ENCODE data around the gene DSCAML1.

DSCAML1 gene

DNA sequence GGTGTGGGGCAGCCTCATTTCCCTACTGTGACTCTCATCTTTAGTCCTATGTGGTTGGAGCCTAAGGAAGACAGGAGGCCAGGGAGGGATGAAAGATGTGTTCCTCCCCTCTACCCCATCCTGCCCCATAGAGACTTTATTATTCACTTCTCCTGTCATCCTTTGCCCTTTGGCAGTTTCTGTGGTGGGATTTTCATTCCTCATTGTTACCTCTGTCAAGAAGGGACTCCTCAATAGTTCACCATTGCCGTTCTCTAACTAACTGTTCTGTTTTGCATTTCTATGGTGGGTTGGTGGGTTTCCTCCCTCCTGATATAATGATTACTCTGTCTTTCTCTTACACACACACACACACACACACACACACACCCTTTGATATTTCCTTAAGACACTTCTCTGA is 202.3 kb downstream of the DSCAML1 start:
- Histone ChIP-seq H3K36me3 (replicated peaks) (no peaks in the 10 kb centered on the region), H3K4me3 (no peak overlapping the region), H3K9me3 (no peaks in the 10 kb centered on the region), H3K27me3 (ENCODE audit: low read depth) (peaks cover 25% of the 10 kb centered on the region), H3K4me1 (no peaks in the 10 kb centered on the region)
- in situ Hi-C loops (cut with MboI; ENCODE audit: low sequenced_read_pairs) = no loop called here
- no peak for DNase-seq (ENCODE audit: low spot score in 2 of 2)

- no peaks in the 10 kb centered on the region for H3K9me3 ChIP-seq
- no peak overlapping the region for H3K4me3 ChIP-seq
- in situ Hi-C loops (cut with MboI; ENCODE audit: low sequenced_read_pairs) = no loop called here
- no peaks in the 10 kb centered on the region for H3K4me1 ChIP-seq
- no peaks in the 10 kb centered on the region for H3K36me3 ChIP-seq (replicated peaks)
- DNase-seq (ENCODE audit: low spot score in 2 of 2) = no peak
- H3K27me3 ChIP-seq (ENCODE audit: low read depth) = peaks cover 31% of the 10 kb centered on the region
Observed at GRCh38 chr11:117593065-117593464, 204.0 kb downstream of the DSCAML1 start.

DNA sequence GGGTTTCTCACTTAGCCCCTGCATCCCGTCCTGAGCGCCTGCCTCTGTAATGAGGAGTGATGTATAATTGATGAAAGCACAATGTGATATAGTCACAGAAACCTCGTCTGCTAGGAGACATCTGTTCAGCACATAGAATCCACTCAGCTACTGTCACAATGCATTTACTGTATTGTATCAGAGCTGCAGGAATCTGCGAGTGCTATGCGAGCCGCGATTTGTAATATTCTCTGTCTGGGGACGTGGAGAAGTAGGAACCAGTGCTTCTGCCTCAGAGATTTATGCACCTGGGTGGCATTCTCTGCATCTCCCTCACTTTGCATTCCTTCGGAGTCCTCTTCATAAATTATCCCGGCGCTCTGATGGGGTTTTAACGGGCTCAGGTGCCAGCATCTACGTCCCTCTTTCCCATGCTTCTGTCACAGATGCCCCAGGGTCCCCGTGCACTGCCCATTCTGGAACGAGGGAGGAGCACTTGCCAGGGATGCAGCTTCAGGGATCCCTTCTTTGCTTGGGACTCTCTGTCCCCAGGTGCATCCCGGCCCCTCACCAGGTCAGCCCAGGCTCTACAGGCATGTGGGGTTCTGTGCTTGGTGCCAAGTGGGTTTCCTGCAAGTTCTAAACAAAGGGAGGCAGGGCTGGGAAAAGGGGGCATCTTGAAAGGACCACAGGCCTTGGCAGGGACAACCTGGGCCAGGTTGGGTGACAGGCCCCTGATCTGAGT is 205.5 kb downstream of the DSCAML1 start:
- in situ Hi-C loops (cut with MboI; ENCODE audit: low sequenced_read_pairs) = no loop called here
- DNase-seq (ENCODE audit: low spot score in 2 of 2) = no peak
- Histone ChIP-seq H3K36me3 (replicated peaks) (no peaks in the 10 kb centered on the region), H3K9me3 (no peaks in the 10 kb centered on the region), H3K27me3 (ENCODE audit: low read depth) (peaks cover 32% of the 10 kb centered on the region), H3K4me3 (no peak overlapping the region), H3K4me1 (no peaks in the 10 kb centered on the region)

DNA sequence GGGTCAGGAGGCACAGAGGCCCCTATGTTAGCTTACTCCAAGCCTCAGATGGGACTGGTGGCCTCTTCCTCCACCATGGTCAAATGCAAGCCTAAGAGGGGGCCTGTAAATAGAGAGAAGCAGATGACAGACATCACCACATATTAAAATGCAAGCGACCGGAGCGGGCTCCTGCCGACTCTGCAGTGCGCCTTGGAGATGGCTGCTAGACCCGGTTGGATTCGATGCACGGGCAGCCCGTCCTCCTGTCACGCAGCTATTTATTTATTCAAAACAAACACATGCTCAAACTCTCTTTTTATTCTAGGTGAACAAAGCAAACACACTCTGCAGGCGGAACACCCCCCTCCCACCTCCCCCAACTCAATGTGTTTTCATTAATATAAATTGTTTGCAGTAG is 208.0 kb downstream of the DSCAML1 start:
- H3K27me3 ChIP-seq (ENCODE audit: low read depth) = peaks cover 27% of the 10 kb centered on the region
- H3K4me1 ChIP-seq = no peaks in the 10 kb centered on the region
- H3K4me3 ChIP-seq = no peak overlapping the region
- DNase-seq (ENCODE audit: low spot score in 2 of 2) = no peak
- H3K9me3 ChIP-seq = no peaks in the 10 kb centered on the region
- in situ Hi-C loops (cut with MboI; ENCODE audit: low sequenced_read_pairs) = no loop called here
- H3K36me3 ChIP-seq (replicated peaks) = no peaks in the 10 kb centered on the region

- Histone ChIP-seq H3K9me3 (no peaks in the 10 kb centered on the region), H3K36me3 (replicated peaks) (no peaks in the 10 kb centered on the region), H3K4me3 (no peak overlapping the region), H3K27me3 (ENCODE audit: low read depth) (peaks cover 27% of the 10 kb centered on the region), H3K4me1 (no peaks in the 10 kb centered on the region)
- DNase-seq (ENCODE audit: low spot score in 2 of 2) = no peak
- in situ Hi-C loops (cut with MboI; ENCODE audit: low sequenced_read_pairs) = no loop called here
Observed at GRCh38 chr11:117588166-117588810, 208.7 kb downstream of the DSCAML1 start.

DNA sequence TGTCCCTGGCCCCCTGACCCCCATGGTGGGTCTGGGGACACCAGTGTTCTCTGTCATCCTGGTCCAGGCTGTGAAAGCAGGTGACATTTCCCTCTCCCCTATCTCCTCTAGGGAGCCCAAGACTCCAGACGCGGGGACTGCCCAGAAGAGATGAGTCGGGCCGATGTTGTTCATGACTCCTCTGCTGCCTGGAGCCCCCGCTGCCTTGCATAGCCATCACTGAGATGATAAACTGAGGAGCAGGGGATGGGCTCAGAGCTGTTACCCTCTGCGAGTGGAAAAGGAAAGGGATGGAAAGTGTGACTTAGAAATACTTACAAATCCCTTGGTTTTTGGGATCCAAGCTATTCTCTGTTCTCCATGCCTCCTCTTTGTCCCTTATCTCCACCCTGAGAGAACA is 209.6 kb downstream of the DSCAML1 start:
- DNase-seq (ENCODE audit: low spot score in 2 of 2) = no peak
- peaks cover 25% of the 10 kb centered on the region for H3K27me3 ChIP-seq (ENCODE audit: low read depth)
- H3K4me3 ChIP-seq = no peak overlapping the region
- no peaks in the 10 kb centered on the region for H3K4me1 ChIP-seq
- in situ Hi-C loops (cut with MboI; ENCODE audit: low sequenced_read_pairs) = no loop called here
- no peaks in the 10 kb centered on the region for H3K36me3 ChIP-seq (replicated peaks)
- no peaks in the 10 kb centered on the region for H3K9me3 ChIP-seq

DNA sequence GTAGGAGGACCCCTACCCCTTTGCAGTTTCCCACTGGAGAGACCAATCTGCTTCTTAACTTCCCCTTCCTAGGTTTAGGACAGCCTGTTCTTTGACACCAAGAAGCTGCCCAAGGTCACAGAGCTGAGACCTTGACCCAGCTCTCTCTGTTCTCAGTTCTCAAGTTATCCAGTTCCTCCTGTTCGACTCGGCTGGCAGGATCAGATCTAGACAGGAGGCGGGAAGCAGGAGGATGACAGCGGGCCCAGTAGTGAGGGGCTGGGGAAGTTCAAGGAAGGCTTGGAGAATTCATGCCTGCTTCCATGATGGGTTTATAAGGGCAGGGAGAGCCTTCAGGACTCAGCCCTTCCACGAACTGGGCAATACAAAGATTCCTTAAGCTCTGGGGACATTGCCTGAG is 210.6 kb downstream of the DSCAML1 start:
- H3K36me3 ChIP-seq (replicated peaks) = no peaks in the 10 kb centered on the region
- no peak overlapping the region for H3K4me3 ChIP-seq
- in situ Hi-C loops (cut with MboI; ENCODE audit: low sequenced_read_pairs) = no loop called here
- no peaks in the 10 kb centered on the region for H3K9me3 ChIP-seq
- DNase-seq (ENCODE audit: low spot score in 2 of 2) = no peak
- H3K27me3 ChIP-seq (ENCODE audit: low read depth) = peaks cover 24% of the 10 kb centered on the region
- no peaks in the 10 kb centered on the region for H3K4me1 ChIP-seq

DNA sequence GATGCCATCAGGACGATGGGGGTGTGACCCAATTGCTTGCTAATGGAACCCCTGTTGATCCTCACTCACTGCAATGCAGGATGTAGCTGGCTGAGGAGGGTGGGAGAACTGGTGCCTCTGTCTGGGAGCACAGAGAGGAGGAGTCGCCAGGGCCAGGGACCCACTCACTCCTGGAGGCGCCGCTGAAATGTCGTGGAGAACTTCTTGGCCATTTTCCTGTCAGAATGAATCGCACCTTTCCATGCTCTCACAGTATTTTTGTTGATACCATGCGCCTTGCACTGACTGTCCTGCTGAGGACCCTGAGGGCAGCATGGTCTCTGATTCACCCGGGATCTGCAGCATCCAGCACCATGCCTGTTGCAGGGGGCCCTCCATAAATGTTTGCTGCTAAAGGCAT is 211.4 kb downstream of the DSCAML1 start:
- no peaks in the 10 kb centered on the region for H3K9me3 ChIP-seq
- no peaks in the 10 kb centered on the region for H3K4me1 ChIP-seq
- no peaks in the 10 kb centered on the region for H3K36me3 ChIP-seq (replicated peaks)
- in situ Hi-C loops (cut with MboI; ENCODE audit: low sequenced_read_pairs) = no loop called here
- no peak for DNase-seq (ENCODE audit: low spot score in 2 of 2)
- no peak overlapping the region for H3K4me3 ChIP-seq
- H3K27me3 ChIP-seq (ENCODE audit: low read depth) = peaks cover 17% of the 10 kb centered on the region; the same call in 1 of the 2 replicates

DNA sequence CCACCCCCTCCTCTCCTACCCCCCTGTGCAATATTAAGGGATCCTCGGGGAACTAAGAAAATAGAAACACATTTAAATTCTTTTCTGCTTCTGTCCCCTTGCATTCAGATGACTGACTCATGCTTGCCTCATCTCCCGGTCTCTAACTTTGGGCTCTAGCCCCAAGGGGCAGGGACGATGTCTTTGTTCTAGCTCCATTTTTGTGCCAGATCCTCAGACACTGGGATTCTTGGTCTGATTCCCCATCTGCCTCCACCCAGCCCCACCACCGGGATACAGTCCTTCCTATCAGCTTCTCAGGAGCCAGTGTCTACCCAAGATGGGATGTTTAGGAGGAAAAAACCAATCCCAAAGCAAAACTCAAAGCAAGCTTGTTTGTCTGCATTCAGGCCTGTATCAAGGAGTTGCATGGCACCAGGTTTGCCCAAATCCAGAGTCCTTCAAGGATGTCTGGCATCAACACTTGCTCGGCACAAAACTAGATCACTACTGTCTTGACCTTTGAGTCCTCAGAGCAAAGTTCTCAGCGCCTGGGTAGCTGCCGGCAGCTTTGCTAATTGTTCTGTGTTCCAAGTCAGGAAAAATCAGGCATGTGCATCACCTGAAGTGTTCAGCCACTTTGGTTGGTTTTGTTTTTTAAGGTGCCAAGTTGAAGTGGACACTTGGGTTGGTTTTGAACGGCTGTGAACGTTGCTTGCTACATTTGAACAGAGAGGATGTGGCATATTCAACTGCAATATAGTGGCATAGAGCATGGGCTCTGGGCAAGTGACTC is 212.8 kb downstream of the DSCAML1 start:
- DNase-seq (ENCODE audit: low spot score in 2 of 2) = no peak
- H3K4me3 ChIP-seq = no peak overlapping the region
- H3K4me1 ChIP-seq = no peaks in the 10 kb centered on the region
- in situ Hi-C loops (cut with MboI; ENCODE audit: low sequenced_read_pairs) = no loop called here
- no peaks in the 10 kb centered on the region for H3K36me3 ChIP-seq (replicated peaks)
- peaks cover 14% of the 10 kb centered on the region for H3K27me3 ChIP-seq (ENCODE audit: low read depth)
- H3K9me3 ChIP-seq = no peaks in the 10 kb centered on the region

DNA sequence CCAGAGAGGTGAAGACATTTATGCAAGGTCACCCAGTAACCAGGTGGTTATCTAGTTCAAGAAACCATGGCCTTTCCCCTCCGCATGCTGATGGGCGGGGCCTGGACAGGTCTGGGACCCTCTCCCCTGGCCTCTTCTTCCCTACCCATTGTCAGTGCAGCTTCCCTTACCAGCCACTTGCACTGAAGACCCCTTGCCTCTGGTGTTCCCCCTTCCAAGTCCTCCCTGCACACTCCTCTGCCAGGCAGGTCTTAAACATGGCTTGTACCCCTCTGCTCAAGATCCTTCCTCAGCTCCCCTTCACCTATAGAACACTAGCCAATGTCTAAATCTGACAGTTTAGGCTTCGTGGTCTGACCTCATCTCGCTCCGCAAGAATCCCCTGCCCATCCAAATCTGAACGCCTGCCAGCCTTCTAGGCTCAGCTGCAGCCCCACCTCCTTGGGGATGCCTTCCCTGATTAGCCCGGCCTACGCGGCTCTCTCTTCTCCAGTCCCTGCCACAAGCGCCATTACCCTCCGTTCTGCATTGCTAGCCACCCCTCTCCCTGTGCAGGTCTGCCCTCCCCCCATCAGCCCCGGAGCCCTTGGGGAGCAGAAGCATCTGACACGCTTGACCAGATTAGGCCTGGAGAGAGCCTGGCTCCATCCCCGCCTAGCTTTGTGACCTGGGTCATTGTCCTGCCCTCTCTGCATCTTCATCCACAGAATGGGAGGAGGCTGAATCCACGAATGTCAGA is 213.8 kb downstream of the DSCAML1 start:
- Histone ChIP-seq H3K4me1 (no peaks in the 10 kb centered on the region), H3K4me3 (no peak overlapping the region), H3K9me3 (no peaks in the 10 kb centered on the region), H3K27me3 (ENCODE audit: low read depth) (peaks cover 14% of the 10 kb centered on the region), H3K36me3 (replicated peaks) (no peaks in the 10 kb centered on the region)
- in situ Hi-C loops (cut with MboI; ENCODE audit: low sequenced_read_pairs) = no loop called here
- DNase-seq (ENCODE audit: low spot score in 2 of 2) = no peak

DNA sequence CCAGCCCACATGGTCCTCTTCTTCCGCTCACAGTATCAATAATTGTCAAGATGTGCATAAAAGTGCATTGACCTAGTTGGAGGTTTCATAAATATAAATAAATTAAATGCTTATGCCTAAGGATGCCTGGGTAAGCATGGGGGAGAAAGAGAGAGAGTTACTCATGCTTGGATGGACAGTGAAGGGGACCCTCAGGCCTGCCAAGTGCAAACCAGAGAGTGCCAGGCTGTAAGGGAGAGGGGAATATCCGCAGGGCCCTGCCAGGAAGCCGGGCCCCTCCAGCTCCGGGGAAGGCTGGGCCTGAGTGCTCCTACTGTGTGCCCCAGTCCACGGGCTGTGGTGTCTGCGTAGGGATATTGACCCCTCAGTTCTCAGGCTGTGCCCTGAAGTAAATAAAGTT is 214.6 kb downstream of the DSCAML1 start:
- in situ Hi-C loops (cut with MboI; ENCODE audit: low sequenced_read_pairs) = no loop called here
- peaks cover 13% of the 10 kb centered on the region for H3K27me3 ChIP-seq (ENCODE audit: low read depth)
- no peak for DNase-seq (ENCODE audit: low spot score in 2 of 2)
- H3K4me3 ChIP-seq = no peak overlapping the region
- H3K4me1 ChIP-seq = no peaks in the 10 kb centered on the region
- H3K9me3 ChIP-seq = no peaks in the 10 kb centered on the region
- no peaks in the 10 kb centered on the region for H3K36me3 ChIP-seq (replicated peaks)

DNA sequence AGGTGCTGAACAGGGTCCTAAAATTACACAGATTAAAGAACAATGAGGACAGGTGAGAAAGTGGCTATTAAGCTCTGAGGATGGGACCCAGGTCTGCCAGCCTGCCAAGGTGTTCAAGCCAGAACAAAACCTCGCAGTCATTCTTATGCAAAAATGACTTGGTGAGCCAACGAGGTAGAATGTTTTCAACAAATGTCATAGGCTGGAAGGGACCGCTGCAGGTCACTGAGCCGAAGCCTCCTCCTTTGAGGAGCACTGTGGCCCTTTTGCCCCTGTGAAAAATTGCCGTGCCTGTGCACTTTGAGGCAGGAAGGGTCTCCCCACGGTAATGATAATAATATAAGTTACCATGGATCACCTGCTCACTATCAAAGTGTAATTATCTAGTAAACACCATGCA is 216.2 kb downstream of the DSCAML1 start:
- H3K9me3 ChIP-seq = no peaks in the 10 kb centered on the region
- no peak overlapping the region for H3K4me3 ChIP-seq
- H3K36me3 ChIP-seq (replicated peaks) = no peaks in the 10 kb centered on the region
- in situ Hi-C loops (cut with MboI; ENCODE audit: low sequenced_read_pairs) = no loop called here
- DNase-seq (ENCODE audit: low spot score in 2 of 2) = no peak
- no peaks in the 10 kb centered on the region for H3K4me1 ChIP-seq
- H3K27me3 ChIP-seq (ENCODE audit: low read depth) = peaks cover 9% of the 10 kb centered on the region

GRCh38 chr11:117579161-117579560 is 217.9 kb downstream of the DSCAML1 start:
- DNase-seq (ENCODE audit: low spot score in 2 of 2) = no peak
- no peaks in the 10 kb centered on the region for H3K36me3 ChIP-seq (replicated peaks)
- no peaks in the 10 kb centered on the region for H3K9me3 ChIP-seq
- H3K4me3 ChIP-seq = no peak overlapping the region
- H3K27me3 ChIP-seq (ENCODE audit: low read depth) = peaks cover 9% of the 10 kb centered on the region
- in situ Hi-C loops (cut with MboI; ENCODE audit: low sequenced_read_pairs) = no loop called here
- no peaks in the 10 kb centered on the region for H3K4me1 ChIP-seq

DNA sequence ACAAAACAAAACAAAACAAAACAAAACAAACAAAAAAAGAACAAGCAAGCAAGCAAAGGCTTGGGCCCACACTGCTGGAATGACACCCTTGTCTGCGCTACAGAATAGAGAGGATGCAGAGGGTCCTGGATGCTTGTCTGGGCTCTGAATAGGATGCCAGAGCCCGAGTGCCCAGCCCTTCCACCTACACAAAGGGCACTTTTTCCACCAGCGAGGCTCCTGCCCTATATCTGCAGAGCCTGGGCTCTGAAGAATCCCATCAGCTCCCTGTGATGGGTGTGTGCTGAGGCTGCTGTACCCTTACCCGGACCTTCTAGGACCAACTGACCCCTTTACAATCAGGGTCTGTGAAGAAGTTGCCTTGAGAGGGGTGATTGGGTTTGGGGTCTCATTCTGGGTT is 221.2 kb downstream of the DSCAML1 start:
- no peaks in the 10 kb centered on the region for H3K4me1 ChIP-seq
- H3K4me3 ChIP-seq = no peak overlapping the region
- H3K27me3 ChIP-seq (ENCODE audit: low read depth) = peaks cover 14% of the 10 kb centered on the region
- no peaks in the 10 kb centered on the region for H3K36me3 ChIP-seq (replicated peaks)
- in situ Hi-C loops (cut with MboI; ENCODE audit: low sequenced_read_pairs) = no loop called here
- H3K9me3 ChIP-seq = no peaks in the 10 kb centered on the region
- DNase-seq (ENCODE audit: low spot score in 2 of 2) = no peak

Measured in HAP-1 (cell line).